Femur (tissue), 1 donor: ENCODE measurements around the gene ABCB6.
A peak's percentile ranks its signal among the peaks of the same experiment; 100 is the strongest.

Experiments
- DNase-seq: peaks from one replicate; pipeline ENCODE4 v3.0.0-alpha.2; 2017

ABCB6 gene

DNA sequence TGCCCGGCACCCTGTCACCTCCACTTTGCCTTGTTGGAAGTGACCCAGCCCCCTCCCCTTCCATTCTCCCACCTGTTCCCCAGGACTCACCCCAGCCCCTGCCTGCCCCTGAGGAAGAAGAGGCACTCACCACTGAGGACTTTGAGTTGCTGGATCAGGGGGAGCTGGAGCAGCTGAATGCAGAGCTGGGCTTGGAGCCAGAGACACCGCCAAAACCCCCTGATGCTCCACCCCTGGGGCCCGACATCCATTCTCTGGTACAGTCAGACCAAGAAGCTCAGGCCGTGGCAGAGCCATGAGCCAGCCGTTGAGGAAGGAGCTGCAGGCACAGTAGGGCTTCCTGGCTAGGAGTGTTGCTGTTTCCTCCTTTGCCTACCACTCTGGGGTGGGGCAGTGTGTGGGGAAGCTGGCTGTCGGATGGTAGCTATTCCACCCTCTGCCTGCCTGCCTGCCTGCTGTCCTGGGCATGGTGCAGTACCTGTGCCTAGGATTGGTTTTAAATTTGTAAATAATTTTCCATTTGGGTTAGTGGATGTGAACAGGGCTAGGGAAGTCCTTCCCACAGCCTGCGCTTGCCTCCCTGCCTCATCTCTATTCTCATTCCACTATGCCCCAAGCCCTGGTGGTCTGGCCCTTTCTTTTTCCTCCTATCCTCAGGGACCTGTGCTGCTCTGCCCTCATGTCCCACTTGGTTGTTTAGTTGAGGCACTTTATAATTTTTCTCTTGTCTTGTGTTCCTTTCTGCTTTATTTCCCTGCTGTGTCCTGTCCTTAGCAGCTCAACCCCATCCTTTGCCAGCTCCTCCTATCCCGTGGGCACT is 36.2 kb downstream of the ABCB6 start:
- DNase-seq = no peak

DNA sequence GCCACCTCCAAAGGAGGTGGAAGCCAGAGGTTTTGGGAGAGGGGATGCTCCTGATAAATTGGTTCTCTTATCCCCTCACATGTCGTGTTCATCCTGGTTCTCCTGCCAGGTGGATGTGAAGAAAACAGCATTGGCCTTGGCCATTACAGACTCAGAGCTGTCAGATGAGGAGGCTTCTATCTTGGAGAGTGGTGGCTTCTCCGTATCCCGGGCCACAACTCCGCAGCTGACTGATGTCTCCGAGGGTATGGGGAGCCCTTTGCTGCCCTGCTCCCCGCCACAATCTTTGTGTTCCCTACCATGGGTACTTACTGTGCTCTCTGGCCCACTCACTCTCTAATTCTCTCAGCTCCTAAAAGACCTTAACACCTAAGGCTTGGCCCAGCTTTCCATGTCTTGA is 37.2 kb downstream of the ABCB6 start:
- DNase-seq = no peak

DNA sequence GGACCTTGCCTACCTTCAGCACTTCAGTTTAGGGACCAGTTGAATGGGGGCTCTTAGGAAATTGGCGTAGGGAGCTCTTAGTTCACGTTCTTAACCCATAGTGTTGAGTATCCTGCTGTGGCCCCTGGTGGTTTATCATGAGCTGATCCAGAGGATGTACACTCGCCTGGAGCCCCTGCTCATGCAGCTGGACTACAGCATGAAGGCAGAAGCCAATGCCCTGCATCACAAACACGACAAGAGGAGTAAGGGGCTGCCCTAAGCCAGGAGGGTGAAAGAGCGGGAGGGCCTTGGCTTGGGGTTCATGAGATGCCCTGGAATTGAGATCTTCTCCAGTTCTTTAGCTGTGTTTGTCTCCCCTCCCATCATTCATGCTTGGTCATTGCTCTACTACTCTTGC is 37.8 kb downstream of the ABCB6 start:
- no peak for DNase-seq

DNA sequence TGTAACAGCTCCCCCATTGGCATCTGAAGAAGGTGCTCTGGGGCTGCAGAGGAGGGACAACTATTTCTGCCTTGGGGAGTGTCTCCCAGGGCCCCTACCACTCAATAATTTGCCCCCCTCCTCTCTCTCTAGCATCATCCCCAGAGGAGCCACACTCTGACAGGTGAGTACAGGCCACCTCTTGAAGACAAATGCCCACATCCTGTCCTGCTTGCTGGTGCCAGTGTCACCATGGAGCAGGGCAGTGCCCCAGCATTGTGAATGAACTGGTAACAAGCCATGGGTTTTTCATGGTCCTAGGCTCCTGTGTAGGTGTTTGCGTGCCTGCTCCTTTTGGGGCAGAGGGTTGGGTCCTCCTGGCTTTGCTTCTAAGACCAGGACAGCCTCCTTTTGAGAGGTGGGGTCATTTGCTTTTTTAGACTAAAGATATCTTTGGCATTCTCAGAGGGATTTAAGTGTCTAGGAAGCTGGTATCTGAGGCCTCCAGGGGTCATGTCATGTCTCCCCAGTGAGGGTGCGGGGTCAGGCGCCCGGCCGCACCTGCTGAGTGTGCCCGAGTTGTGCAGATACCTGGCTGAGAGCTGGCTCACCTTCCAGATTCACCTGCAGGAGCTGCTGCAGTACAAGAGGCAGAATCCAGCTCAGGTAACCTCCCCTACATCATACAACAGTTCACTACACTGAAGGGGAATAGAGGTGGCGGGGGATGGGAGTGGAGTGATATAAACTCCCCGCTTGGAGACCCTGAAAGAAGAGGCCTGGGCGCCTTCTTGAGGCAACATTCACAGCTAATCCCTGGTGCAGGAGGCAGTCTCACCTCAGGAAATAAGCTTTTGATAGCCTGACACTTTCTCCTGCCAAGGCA is 38.9 kb downstream of the ABCB6 start:
- no peak for DNase-seq

DNA sequence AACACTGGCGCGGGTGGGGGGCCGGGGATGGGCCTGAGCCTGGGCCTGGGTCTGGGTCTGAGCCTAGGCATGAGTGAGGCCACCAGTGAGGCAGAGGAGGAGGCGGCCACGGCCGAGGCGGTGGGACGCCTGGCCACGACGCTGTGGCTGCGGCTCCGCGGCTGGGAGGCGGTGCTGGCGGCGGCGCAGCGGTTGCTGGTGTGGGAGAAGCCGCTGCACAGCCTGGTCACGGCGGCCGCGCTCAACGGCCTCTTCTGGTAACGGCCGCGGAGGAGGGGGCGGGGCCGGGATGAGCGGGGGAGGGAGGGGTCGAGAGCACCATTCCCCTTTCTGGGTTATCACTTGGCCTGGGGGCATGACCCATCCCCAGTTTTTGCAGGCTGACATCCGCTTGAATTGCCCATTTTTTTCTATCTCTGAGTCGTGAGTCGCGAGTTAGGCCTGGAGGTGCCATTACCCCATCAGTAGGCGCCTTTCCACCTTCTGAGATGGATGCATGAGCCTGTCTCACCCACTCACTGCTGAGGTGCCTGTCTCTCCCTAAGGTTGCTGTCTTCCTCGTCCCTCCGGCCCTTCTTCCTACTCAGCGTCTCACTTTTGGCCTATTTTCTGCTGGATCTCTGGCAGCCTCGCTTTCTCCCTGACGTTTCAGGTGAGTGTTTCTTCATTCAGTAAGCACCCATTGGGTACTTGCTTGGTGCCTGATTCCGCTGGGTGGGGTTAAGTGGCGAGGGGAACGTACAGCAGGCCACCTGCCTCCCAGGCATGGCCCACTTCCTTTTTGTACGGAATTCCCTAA is 40.2 kb downstream of the ABCB6 start:
- DNase-seq = no peak

DNA sequence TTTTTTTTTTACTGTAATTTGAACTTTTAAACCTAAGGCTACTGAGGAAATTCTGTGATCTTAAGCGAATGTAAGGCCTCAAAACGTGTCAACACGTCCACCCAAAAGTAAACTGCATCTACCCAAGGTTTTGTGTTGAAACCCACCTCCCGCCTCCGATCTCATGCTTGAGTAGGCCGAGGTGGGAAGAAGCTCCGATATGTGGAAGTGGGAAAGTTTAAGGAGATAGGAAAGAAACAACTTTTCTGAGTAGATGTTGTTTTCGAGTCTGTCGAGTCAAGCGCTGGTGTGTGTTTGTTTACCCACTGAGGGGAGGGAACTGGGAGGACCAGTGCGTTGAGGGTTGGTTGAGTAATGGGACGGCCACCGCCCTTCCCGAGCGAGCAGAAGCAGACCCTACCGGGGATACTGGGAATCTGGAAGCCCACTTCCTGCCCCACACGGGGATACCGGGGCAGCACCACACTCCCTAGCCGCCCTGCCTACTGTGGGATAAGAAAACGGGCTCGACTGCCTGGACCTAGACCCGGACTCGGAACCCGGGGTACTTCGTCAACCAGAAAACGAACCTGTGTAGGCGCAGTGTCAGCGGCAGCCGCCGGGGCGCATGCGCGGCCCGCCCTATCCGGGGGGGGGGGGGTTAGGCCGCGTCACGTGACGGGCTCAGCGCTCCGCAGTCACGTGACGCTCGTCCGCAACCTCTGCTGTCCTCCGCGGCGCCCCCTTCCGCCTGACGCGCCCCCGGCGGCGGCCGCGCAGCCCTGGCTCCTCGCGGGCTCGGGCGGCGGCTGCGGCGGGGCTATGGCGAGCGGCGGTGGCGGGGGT is 41.0 kb downstream of the ABCB6 start, which contains the start of gene RETREG2:
TSS of gene RETREG2 (plus strand) at position 724 of the 825 bp plus-strand sequence. CDS start at position 802, 78 bp downstream.
- peak; percentile 94 for DNase-seq

DNA sequence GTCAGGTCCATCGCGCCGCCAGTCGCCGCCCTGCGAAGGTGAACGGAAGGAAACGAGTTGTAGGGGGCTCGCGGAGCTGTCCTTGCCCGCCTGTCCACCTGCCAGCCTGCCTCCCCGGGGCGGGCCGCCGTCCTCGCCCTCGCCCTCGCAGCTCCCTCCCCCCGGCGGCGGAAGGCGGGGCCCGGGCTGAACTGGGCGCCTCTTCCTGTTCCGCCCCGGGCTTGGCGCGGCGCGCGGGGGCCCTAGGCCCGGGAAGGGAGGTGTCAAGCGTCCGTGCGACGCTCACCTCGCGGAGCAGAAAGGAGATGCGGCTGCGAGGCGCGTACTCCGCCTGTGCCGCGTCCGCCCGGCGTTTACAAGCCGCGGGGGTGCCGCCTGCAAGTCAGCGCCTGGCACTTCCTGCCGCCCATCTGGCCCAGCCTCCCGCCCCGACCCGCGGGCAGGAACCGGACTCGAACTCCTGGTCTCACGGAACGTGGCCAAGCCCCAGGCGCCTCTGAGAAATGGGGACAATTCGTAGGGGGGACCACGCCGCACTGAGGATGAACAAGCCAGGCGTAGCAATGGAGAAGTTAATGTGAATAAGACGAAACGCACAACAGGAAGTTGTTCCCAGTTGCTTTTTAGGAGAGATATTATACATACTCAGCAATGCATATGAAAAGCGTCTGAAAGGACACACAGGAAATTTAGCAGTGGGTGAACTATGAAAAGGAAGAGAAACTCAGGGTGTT is 41.8 kb downstream of the ABCB6 start, which contains the start of gene CNPPD1:
TSS of gene CNPPD1 (minus strand) at position 108 of the 734 bp plus-strand sequence. CDS start at position 11, 97 bp downstream.
- DNase-seq = peak; percentile 91

DNA sequence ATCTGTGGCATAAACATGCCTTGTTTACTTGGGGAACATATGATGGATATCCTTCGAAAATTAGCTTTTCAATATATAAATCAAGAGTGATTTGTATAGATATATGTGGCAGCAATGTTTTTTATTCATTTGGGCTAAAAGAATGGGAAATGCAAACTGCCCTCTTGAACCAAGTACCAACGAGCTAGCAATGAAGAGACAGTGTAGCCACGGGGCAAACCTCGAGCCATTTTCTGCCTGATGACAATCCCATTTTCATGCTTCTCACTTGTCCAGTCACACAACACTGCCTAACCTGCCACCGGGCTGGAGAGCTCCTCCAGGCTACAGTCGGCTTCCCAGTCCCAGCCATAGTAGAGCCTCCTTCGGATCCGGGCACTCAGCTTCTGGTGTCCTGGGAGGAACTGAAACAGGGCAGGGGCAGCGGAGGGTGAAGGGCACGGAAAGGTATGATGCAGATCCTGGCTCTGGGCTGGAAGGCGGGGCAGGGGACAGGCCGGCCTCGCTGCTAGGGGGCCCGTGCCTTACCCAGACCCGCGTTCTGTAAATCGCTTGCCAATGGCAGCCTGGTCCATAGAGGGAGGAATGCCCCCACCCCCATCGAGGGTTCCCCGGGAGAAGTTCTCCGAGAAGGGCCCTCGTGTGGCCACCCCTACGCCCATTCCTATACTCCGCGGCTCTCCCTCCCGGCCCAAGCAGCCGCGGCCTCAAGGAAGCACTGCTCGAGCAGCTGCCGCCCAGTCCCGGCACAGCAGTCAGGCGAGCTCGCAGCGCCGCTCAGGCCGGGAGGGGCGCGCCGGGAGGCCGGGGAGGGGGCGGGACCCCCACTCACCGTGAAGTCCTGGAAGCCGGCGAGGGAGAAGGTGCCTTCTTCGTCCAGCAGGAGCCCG is 42.6 kb downstream of the ABCB6 start:
- DNase-seq = no peak

DNA sequence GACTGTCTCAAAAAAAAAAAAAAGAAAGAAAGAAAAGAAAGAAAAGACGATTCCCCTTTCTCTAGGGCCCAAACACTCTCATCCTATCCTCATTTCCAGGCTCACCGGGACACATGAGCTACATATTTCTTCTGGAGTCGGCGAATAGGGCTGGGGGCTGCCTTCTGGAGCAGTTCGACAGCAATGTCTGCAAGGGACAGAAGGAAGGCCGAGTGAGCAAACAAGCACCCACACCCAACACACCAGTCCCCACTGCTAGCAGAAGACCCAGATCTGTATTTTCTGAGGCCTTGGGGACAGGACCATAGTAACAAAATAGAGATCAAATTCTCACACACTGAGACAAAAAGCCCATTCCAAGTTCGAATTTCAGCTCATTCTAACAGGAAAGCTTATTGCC is 43.3 kb downstream of the ABCB6 start:
- no peak for DNase-seq

DNA sequence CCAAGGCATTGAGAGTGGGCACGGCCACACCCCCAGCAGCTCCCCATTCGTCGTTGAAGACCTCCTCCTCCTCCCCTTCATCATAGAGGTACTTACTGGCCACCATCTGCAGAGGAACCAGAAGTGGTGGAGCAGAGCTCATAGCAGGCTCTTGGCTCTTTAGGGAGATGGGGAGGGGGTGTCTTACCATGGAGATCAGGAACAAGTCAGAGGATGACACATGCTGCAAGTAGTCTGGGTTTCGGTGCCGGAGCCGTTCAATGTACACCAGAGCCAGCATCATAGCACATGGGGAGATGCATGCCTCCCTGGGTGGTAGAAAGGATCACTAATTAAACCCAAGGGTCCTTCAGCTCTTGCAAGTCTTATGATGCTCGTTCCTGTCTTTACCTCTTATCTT is 44.0 kb downstream of the ABCB6 start:
- DNase-seq = no peak

DNA sequence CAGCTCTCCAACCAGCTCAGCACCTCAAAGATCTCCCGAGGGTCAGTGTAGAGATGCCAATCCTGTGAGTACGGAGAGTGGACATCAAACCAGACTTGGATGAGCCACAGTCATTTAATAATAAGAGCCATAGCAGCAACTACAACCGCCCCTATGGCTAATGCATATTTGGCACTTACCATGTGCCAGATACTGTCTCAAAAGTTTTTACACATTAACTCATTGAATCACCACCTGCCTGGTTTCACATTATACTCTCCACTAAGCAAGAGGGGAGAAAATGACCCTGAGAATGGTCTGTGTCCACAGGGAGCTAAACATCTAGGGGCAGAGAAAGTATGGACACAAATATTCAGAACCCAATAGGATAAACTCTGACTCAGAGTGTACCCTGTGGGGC is 44.6 kb downstream of the ABCB6 start:
- no peak for DNase-seq

DNA sequence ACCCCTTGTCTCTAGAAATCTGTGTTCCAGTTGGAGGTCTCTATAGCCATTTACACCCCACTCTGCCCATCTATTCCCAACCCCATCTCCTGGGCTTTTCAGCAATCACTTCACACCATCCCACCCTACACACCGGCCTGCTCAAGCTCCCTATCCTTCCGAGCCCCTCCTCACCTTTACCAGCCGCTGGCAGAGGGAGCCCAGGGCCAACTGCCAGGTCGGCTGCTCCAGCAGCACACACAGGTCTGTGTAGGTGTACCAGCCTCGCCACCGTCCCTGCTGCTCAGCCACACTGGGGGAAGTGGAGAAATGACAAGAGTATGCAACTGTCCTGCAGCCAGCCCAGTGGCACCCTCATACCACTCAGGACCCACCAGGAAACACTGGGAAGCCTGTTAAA is 45.6 kb downstream of the ABCB6 start:
- no peak for DNase-seq

DNA sequence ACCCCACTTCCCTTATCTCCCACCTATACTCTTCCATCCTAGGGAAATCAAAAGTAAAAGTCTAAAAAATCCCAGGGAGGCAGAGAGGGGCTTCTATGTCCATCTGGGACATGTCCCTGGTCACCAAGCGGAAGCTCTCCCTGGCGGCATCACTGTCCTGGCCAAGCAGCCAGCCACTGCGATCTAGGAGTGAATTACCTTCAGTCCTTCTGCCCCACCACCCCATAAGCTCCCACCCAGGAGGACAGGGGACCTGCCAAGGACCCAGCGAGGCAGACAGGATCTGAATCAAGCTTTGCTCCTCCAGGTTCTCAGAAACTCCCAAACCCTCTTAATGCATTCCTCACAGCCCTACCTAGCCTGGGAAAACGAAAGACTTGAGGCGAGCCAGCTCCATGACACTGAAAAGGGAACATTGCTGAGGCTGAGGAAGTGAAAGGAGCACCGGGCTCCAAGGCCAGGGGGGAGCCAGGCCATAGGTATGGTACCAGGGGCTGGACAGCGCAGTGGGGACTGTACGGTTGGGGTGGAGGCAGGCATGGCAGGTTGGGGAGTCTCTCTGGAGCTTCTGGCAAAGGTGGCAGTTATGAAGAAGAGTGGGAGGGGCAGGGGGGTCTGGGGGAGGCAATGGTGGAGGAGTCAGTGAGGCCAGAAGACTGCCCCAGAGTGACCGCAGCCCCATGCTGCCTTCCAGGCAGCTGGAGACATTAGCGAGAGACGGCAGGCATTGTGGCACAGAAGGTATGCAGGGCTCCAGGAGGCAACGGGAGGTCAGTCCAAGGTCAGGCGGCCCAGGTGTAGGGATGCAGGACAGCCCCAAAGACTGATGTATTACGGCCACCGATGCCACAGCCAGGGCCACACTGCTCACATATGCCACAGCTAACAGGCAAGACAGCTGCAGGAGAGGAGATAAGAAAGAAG is 46.3 kb downstream of the ABCB6 start:
- DNase-seq = no peak

DNA sequence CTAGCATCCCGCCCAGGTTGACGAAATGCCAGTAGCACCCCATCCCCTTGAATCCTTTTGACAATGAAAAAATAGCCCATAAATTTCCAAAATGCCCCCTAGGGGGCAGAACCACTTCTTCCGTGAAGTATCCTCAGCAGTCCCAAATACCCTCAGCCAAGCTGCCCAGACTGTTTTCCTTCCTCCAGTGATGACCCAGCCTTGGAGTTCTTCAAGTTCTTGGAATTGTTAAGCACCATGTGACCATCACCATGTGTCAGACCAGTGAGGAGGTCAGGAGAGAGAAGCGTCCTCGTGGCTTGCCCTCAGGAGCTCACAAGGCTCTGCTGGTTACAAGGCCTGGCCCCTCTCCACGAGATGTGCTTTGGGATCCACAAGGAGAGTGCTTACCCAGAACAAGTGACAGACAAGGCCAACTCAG is 47.5 kb downstream of the ABCB6 start:
- peak; percentile 45 for DNase-seq

DNA sequence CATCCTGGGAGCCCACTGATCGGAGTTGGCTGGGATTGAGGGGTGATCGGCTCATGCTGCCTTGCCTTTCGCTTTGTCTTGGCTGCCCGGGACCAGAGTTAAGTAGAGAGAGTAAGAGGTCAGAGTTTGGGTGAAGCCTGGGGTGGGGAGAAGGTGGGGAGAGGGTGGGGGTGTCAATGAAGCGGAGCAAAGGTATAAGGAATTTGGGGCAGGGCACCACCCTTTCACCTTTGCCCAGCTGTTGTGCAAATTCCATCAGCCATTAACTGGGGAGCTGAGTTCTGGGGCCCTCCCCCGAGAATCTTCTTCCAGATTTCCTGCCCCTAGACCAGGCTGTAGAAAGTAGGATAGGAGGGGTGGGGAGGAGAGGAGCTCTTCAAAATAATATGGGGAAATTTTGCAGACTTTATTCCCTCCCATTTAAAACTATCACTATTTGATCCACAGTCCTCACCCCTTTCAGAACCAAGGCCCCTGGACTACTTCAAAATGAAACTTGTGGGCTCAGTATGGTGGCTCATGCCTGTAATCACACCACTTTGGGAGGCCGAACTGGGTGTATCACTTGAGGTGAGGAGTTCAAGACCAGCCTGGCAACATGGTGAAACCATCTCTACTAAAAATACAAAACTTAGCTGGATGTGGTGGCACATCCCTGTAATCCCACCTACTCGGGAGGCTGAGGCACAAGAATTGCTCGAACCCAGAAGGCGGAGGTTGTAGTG is 48.7 kb downstream of the ABCB6 start, which contains the start of gene SLC23A3:
TSS of gene SLC23A3 (minus strand) at position 100 of the 725 bp plus-strand sequence. CDS start at position 55, 45 bp downstream.
- DNase-seq = no peak

DNA sequence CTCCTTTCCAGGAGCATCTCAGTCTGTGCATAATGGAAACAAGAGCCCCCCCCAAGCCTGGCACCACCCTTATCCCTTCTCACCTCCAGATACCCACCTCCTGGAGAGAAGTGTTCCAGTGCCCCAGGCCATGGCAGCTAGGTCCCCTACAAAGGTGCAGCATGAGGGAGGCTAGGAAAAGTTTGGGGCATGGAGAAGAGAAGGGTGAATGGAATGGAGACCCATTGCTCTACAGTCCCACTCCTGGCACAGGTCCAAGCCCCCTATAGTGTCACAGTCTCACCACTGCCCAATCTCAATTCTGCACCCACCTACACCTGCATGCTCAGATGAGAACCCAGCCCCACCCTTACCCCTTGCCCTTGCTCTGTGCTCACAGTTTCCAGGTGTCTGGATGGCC is 49.8 kb downstream of the ABCB6 start:
- no peak for DNase-seq

DNA sequence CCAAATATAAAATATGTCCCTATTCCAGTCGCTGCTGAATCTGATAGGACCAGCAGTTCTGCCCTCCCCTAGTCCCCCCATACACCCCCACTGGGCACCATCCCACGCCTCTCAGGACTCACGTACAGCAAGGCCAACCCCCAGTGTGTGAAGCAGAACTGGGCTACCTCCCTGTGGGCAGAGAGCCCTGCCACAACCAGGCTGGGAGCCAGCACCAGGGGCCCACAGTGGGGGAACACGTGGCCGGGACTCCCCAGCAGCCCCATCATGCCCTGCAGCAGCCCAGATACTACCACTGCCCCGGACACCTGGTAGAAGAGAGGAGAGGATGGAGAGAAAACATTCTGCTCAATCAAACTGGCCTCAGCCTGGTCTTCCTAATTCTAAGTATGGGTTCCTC is 50.2 kb downstream of the ABCB6 start:
- DNase-seq = no peak

DNA sequence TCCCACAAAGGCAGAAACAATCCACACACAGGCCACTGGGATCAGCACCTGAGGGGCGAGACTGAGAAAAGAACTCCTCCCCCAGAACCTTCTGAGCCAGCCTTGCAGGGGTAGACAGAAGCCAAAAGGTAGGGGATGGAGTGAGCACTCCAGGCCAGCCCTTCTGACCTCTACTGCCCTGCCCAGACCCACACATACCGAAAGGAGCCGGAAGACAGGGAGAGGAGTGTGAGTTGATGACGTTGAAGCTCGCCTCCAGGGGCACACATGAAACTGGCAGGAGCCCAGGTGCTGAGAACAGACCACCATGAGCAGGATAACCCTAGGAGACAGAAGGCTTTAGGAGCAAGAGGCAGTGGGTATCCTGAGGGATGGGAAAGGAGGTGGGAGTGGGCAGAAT is 50.8 kb downstream of the ABCB6 start:
- DNase-seq = no peak
